HG03135 (cell line): ENCODE data around the gene CREB3L1.
"Not testable (repeated sequence)": the region's sequence is repeated elsewhere in the genome, so short reads cannot be mapped to it uniquely, and the experiment has no call there.

ENCODE experiments used
- ATAC-seq: cut with Tn5 transposase; IDR thresholded peaks from one replicate; pipeline ENCODE4 v1.9.1; 2021; ENCODE audit warnings: mild to moderate bottlenecking, moderate library complexity; ENCODE audit not compliant: unreplicated experiment

Gene CREB3L1

GRCh38 chr11:46248289-46249102 lies 29.0 kb upstream of the CREB3L1 start:
- no peak for ATAC-seq

- ATAC-seq = no peak
Observed at GRCh38 chr11:46249103-46249937, 28.1 kb upstream of the CREB3L1 start.

- no peak for ATAC-seq
Observed at GRCh38 chr11:46249938-46250744, 27.3 kb upstream of the CREB3L1 start.

GRCh38 chr11:46250745-46251052 lies 26.8 kb upstream of the CREB3L1 start:
- no peak for ATAC-seq

GRCh38 chr11:46251954-46252353 lies 25.5 kb upstream of the CREB3L1 start:
- no peak for ATAC-seq

GRCh38 chr11:46252373-46252914 lies 25.0 kb upstream of the CREB3L1 start:
- no peak for ATAC-seq

- no peak for ATAC-seq
Observed at GRCh38 chr11:46253258-46254132, 24.0 kb upstream of the CREB3L1 start.

GRCh38 chr11:46254133-46254491 lies 23.4 kb upstream of the CREB3L1 start:
- no peak for ATAC-seq

GRCh38 chr11:46256540-46257001 lies 20.9 kb upstream of the CREB3L1 start:
- ATAC-seq = no peak

GRCh38 chr11:46259347-46259746 lies 18.1 kb upstream of the CREB3L1 start:
- not testable (repeated sequence) for ATAC-seq

- ATAC-seq = no peak
Observed at GRCh38 chr11:46259971-46260560, 17.4 kb upstream of the CREB3L1 start.

- ATAC-seq = no peak
Observed at GRCh38 chr11:46263120-46263519, 14.3 kb upstream of the CREB3L1 start.

GRCh38 chr11:46264030-46264429 lies 13.4 kb upstream of the CREB3L1 start:
- ATAC-seq = no peak

GRCh38 chr11:46264976-46265375 lies 12.5 kb upstream of the CREB3L1 start:
- no peak for ATAC-seq

- ATAC-seq = no peak
Observed at GRCh38 chr11:46265764-46266163, 11.7 kb upstream of the CREB3L1 start.

GRCh38 chr11:46267930-46268329 lies 9.5 kb upstream of the CREB3L1 start:
- ATAC-seq = no peak

GRCh38 chr11:46270684-46271083 lies 6.8 kb upstream of the CREB3L1 start:
- ATAC-seq = no peak

GRCh38 chr11:46271407-46271806 lies 6.1 kb upstream of the CREB3L1 start:
- ATAC-seq = no peak

GRCh38 chr11:46271875-46272815 lies 5.3 kb upstream of the CREB3L1 start:
- ATAC-seq = no peak
